ENCODE measurements around the gene KREMEN2.

KREMEN2 gene

DNA sequence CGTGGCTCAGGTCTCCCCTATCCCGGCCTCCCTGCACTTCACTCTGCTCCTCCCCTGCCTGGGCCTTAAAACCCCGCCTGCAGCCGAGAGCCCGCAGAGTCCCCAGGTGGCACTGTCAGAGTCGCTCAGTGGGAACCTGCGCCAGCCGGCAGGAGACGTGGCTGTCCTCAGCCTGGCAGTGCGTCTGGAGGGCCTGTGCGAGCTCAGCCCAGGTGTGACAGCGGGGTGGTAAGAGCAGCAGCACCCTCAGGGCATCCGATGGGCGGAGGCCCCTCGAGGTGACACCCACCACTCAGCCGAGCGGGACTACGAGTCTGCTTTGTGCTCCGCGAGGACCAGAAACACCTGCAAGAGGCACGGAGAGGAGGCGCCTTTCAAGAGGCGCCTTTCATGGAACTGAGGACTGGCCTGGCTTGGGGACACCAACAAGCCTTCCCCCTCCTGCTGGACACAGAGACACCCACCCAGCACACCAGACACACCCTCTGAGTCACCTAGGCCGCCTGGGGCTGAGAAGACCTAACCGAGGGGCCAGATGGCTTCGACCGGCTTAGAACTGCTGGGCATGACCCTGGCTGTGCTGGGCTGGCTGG, 48.8 kb downstream of the KREMEN2 start, which contains the start of gene CLDN9:
Gene CLDN9 (plus strand): TSS at position 96 of the 593 bp plus-strand sequence. CDS start 440 bp downstream, at position 536.
- no peak within 1 kb of the TSS for H3K4me3 ChIP-seq (ENCODE audit: low read depth, low read length)
- no peak for DNase-seq (ENCODE audit: low read depth)
- TF ChIP-seq, protein P1, sequence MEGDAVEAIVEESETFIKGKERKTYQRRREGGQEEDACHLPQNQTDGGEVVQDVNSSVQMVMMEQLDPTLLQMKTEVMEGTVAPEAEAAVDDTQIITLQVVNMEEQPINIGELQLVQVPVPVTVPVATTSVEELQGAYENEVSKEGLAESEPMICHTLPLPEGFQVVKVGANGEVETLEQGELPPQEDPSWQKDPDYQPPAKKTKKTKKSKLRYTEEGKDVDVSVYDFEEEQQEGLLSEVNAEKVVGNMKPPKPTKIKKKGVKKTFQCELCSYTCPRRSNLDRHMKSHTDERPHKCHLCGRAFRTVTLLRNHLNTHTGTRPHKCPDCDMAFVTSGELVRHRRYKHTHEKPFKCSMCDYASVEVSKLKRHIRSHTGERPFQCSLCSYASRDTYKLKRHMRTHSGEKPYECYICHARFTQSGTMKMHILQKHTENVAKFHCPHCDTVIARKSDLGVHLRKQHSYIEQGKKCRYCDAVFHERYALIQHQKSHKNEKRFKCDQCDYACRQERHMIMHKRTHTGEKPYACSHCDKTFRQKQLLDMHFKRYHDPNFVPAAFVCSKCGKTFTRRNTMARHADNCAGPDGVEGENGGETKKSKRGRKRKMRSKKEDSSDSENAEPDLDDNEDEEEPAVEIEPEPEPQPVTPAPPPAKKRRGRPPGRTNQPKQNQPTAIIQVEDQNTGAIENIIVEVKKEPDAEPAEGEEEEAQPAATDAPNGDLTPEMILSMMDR (IDR thresholded peaks at IDR 0.05; ENCODE audit: low read depth, low read length), result no peak
- TF ChIP-seq POLR2A (IDR thresholded peaks at IDR 0.05; ENCODE audit: extremely low read depth, insufficient read length), result no peak
- TF ChIP-seq MYC (IDR thresholded peaks at IDR 0.05; ENCODE audit: low read depth, low read length), result no peak
- TF ChIP-seq, protein P2, sequence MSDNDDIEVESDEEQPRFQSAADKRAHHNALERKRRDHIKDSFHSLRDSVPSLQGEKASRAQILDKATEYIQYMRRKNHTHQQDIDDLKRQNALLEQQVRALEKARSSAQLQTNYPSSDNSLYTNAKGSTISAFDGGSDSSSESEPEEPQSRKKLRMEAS (IDR thresholded peaks at IDR 0.05; ENCODE audit: low read depth, low read length), result no peak

DNA sequence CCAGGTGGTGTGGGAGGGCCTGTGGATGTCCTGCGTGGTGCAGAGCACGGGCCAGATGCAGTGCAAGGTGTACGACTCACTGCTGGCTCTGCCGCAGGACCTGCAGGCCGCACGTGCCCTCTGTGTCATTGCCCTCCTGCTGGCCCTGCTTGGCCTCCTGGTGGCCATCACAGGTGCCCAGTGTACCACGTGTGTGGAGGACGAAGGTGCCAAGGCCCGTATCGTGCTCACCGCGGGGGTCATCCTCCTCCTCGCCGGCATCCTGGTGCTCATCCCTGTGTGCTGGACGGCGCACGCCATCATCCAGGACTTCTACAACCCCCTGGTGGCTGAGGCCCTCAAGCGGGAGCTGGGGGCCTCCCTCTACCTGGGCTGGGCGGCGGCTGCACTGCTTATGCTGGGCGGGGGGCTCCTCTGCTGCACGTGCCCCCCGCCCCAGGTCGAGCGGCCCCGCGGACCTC, 49.4 kb downstream of the KREMEN2 start:
- TF ChIP-seq, protein P1 (IDR thresholded peaks at IDR 0.05; ENCODE audit: low read depth, low read length), result no peak
- TF ChIP-seq POLR2A (IDR thresholded peaks at IDR 0.05; ENCODE audit: extremely low read depth, insufficient read length) (no peak), MYC (IDR thresholded peaks at IDR 0.05; ENCODE audit: low read depth, low read length) (no peak)
- TF ChIP-seq, protein P2 (IDR thresholded peaks at IDR 0.05; ENCODE audit: low read depth, low read length), result no peak
- DNase-seq (ENCODE audit: low read depth), result no peak
- H3K4me3 ChIP-seq (ENCODE audit: low read depth, low read length), result no peak overlapping the region

DNA sequence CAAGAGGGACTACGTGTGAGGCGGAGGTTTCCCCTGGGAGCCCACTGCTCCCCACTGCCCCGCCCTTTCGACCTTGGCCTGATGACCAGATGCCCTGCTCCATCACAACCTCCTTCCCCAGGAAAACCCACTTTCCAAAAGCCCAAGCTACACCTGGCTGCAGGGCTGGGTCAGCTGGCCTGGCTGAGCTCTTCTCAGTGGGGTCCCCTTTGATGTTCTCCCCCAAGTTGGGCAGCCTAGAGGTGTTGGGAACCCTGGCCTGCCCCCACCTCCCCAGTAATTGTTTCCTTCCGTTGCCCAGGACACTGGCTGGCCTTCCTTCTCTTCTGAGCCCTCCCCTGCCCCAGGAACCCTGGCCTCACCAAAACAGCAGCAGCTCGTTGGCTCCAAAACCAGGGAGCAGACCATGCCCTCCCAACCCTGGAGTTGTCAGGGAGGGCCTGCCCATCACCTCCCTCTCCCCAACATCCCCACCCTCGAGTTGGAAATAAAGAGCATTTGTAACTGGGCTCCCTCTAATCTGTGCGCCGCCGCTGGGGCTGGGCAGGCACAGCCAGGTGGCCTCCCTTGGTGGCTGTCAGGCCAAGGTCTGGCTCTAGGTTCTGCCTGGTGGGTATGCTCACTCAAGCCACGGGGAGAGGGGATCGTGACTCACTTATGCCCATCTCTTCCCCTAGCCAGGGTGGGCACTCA, 50.1 kb downstream of the KREMEN2 start:
- DNase-seq (ENCODE audit: low read depth), result no peak
- no peak overlapping the region for H3K4me3 ChIP-seq (ENCODE audit: low read depth, low read length)
- TF ChIP-seq, protein P2 (IDR thresholded peaks at IDR 0.05; ENCODE audit: low read depth, low read length), result no peak
- no peak for TF ChIP-seq MYC (IDR thresholded peaks at IDR 0.05; ENCODE audit: low read depth, low read length)

DNA sequence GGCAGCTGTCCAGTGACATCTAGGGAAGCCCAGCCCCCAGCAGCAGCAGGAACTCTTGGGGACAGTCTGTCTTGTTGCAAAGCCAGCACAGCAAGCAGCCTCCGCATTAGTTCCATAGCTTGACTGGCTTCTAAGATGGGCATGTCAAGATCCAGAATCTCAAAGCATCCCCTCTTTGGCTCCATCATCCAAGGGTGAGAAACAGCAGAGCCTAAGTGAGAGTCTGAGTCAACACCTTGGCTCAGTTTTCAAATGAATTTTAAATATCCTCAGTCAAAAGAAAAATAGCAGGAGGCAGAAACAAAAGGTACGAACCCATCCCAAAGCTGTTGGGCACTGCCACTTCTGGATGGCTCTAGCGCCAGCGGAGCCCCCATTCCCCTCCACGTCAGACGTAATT, 50.9 kb downstream of the KREMEN2 start:
- no peak overlapping the region for H3K4me3 ChIP-seq (ENCODE audit: low read depth, low read length)
- DNase-seq (ENCODE audit: low read depth), result no peak
- TF ChIP-seq, protein P2 (IDR thresholded peaks at IDR 0.05; ENCODE audit: low read depth, low read length), result no peak
- TF ChIP-seq, protein P1 (IDR thresholded peaks at IDR 0.05; ENCODE audit: low read depth, low read length), result no peak
- no peak for TF ChIP-seq MYC (IDR thresholded peaks at IDR 0.05; ENCODE audit: low read depth, low read length)
- no peak for TF ChIP-seq POLR2A (IDR thresholded peaks at IDR 0.05; ENCODE audit: extremely low read depth, insufficient read length)

DNA sequence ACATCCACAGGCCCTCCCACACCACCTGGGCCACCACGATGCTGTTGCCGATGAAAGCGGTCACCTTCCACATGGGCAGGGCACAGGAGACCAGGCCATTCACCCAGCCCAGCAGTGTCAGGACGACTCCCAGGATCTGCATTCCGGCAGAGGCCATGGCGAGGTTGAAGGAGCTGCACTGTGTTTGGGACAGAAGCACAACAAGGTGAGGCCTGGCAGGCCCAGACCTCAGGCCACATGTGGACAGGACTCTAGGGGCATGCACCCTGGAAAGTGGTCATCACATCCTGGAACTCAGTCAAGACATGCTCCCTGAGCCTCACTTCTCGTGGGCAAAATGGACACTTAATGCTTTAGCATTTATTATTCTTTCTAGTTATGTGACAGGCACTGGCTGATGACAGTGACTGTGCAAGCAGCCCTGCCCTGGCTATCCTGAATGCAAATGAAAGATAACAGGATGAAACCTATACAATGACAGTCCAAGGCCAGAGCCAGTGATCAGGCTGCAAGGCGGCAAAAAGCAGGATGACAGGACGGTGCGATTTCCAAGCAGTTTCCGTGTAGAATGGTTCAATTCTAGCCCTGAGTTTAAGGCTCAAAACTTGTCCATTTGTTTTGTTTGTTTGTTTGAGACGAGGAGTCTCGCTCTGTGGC, 51.9 kb downstream of the KREMEN2 start:
- DNase-seq (ENCODE audit: low read depth), result no peak
- TF ChIP-seq MYC (IDR thresholded peaks at IDR 0.05; ENCODE audit: low read depth, low read length), result no peak
- TF ChIP-seq POLR2A (IDR thresholded peaks at IDR 0.05; ENCODE audit: extremely low read depth, insufficient read length), result no peak
- H3K4me3 ChIP-seq (ENCODE audit: low read depth, low read length), result no peak overlapping the region

DNA sequence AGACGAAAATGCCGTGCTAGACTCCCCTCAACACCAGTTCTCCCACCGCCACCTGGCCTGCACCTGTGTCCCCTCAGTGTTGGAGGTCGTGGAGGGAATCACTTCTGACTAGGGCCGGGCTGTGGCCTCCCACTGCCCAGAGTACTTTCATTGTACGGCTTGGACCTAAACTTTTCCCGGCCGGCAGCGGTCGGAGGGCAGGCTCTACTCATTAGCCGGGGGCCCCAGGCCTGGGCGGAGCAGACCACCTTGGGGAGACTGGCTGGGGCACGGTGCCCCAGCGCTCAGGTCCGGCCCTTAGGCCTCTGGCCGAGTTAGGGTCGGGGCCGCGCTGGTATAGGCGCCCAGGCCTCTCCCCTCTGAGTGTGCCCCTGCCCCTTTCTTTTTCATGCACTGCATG, 53.3 kb downstream of the KREMEN2 start:
- TF ChIP-seq, protein P2 (IDR thresholded peaks at IDR 0.05; ENCODE audit: low read depth, low read length), result no peak
- TF ChIP-seq, protein P1 (IDR thresholded peaks at IDR 0.05; ENCODE audit: low read depth, low read length), result no peak
- TF ChIP-seq MYC (IDR thresholded peaks at IDR 0.05; ENCODE audit: low read depth, low read length), result no peak
- TF ChIP-seq POLR2A (IDR thresholded peaks at IDR 0.05; ENCODE audit: extremely low read depth, insufficient read length), result no peak
- DNase-seq (ENCODE audit: low read depth), result no peak
- H3K4me3 ChIP-seq (ENCODE audit: low read depth, low read length), result no peak overlapping the region

Data from NB4 (cell line).